Measurements from ENCODE around the gene C14orf93. TPM values are rescaled to one million over a fixed set of nuclear protein-coding genes. Genes with fewer than 3 reads are reported as not detected.

The C14orf93 gene
- total RNA-seq, 3 donors from 2014 or later, result 11.0 to 16.3 (median 11.8) TPM

DNA sequence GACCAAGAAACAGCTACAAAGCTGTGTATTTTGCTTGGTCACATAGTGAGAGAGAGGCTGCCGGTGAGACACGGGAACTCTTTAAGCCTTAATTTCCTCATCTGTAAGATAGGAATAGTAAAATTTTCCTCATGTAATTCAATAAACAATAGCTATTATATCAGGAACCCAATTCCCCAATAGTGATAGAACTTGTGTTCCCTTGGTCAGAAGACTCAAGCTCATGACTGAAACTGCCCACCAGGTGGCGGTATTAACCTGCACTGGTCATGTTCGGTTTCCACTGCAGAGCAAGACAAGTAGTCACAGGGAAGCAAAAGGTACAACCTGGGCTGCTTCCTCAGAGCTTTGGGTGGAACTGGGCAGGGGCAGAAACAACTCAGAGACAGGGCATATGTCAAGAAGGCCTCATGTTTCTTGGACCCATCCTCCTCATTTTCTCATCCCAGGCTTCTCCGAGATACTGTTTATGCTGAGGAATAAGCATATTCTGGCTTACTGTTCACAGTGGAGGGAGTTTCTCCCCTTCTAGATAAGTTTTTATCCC is 23.4 kb downstream of the C14orf93 start:
- Histone ChIP-seq H3K9me3 (no peaks in the 10 kb centered on the region), H3K4me3 (no peak overlapping the region), H3K36me3 (ENCODE audit: low read depth) (no peaks in the 10 kb centered on the region), H3K4me1 (ENCODE audit: low read depth) (peaks cover 6% of the 10 kb centered on the region)
- DNase-seq (peak; percentile 75 to 97 (median 87)), ATAC-seq (peak; percentile 74)
- intact Hi-C loops (cut with DNase I, micrococcal nuclease), result loop anchor here (1.0 to 5.0 kb wide), 2 partner anchors 71 to 72 kb away; partner anchors contain the start of gene CDH24 (in 1 of the 2)
- TF ChIP-seq, protein P1, sequence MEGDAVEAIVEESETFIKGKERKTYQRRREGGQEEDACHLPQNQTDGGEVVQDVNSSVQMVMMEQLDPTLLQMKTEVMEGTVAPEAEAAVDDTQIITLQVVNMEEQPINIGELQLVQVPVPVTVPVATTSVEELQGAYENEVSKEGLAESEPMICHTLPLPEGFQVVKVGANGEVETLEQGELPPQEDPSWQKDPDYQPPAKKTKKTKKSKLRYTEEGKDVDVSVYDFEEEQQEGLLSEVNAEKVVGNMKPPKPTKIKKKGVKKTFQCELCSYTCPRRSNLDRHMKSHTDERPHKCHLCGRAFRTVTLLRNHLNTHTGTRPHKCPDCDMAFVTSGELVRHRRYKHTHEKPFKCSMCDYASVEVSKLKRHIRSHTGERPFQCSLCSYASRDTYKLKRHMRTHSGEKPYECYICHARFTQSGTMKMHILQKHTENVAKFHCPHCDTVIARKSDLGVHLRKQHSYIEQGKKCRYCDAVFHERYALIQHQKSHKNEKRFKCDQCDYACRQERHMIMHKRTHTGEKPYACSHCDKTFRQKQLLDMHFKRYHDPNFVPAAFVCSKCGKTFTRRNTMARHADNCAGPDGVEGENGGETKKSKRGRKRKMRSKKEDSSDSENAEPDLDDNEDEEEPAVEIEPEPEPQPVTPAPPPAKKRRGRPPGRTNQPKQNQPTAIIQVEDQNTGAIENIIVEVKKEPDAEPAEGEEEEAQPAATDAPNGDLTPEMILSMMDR (IDR thresholded peaks at IDR 0.05), result peak; percentile 71

DNA sequence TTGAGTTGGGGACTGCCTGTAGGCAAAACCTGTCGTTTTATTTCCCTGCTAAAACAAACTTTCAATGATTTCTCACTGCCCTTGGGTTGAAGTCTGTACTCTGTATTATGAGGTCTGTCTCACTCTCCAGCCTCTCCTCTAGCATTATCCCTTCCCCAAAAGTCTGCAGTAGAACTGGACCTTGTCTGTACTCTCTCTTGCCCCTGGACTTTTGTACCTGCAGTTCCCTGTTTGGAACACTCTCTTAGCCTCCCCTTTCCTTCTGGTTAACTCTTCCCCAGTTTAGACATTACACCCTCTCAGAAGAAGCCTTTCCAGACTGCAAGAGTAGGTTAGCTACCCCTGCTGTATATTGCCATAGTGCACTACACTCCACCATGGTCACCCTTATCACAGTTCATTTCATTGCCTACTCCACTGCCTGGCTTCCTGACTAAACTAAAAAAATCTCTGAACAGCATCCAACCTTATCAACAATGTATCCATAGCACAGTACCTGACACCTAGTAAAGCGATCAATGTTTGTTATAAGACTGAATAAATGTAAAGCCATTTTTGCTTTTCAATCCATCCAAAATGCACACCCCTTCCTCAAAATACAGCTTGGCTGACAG is 23.9 kb downstream of the C14orf93 start:
- no peak for DNase-seq
- intact Hi-C loops (cut with DNase I, micrococcal nuclease), result loop anchor here (1.0 to 5.0 kb wide), 2 partner anchors 71 to 72 kb away; partner anchors contain the start of gene CDH24 (in 1 of the 2)
- Histone ChIP-seq H3K4me1 (ENCODE audit: low read depth) (peaks cover 12% of the 10 kb centered on the region), H3K36me3 (ENCODE audit: low read depth) (no peaks in the 10 kb centered on the region), H3K4me3 (no peak overlapping the region), H3K9me3 (no peaks in the 10 kb centered on the region)
- TF ChIP-seq, protein P1 (IDR thresholded peaks at IDR 0.05), result no peak
- no peak for ATAC-seq

DNA sequence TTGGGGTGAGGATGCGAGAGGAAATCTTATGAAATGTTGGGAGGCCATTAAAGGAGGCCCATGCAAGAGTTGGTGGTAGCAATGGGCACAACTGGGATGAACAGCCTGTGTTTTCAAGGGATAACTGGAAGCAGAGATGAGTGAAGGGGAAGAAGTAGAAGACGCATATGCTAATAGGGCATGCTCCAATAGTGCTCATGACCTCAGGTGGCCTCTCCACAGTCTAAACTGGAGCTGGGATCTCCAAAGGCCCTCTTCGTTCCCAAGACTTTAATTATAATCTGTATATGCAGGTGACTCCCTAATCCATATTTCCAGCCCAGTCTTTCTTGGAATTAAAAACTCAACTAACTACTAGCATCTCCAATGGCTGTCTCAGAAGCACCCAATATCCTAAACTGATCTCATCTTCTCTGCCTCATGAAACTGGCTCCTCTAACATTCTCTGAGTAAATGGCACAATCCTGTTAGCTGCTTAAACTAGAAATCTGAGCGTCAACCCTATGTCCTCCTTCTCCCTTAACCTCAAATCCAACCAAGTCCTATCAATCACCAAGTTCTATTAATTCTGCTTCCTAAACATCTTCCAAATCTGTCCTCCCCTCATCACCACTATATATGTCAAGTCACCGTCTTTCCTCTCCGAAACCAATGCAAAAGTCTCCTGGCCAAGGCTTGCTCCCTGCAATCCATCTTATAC is 24.8 kb downstream of the C14orf93 start:
- ATAC-seq (no peak), DNase-seq (no peak)
- H3K4me1 ChIP-seq (ENCODE audit: low read depth), result peaks cover 19% of the 10 kb centered on the region
- no peak overlapping the region for H3K4me3 ChIP-seq
- intact Hi-C loops (cut with DNase I, micrococcal nuclease), result loop anchor here in 1 of 2 donors (5.0 kb wide), 1 partner anchor 72 kb away; the partner anchor contains the start of gene CDH24
- TF ChIP-seq, protein P1 (IDR thresholded peaks at IDR 0.05), result no peak
- H3K36me3 ChIP-seq (ENCODE audit: low read depth), result no peaks in the 10 kb centered on the region
- no peaks in the 10 kb centered on the region for H3K9me3 ChIP-seq

GRCh38 chr14:22982477-22983245 is 27.3 kb downstream of the C14orf93 start, which contains the start of gene AJUBA:
Gene AJUBA (minus strand): TSS chr14:22982551. CDS start chr14:22982266, 285 bp downstream.
- intact Hi-C loops (cut with DNase I, micrococcal nuclease), result no loop called here
- peak; percentile 87 to 92 (median 91) for DNase-seq
- no peaks in the 10 kb centered on the region for H3K9me3 ChIP-seq
- H3K36me3 ChIP-seq (ENCODE audit: low read depth), result no peaks in the 10 kb centered on the region
- peaks cover 26% of the 10 kb centered on the region for H3K4me1 ChIP-seq (ENCODE audit: low read depth)
- peak within 1 kb of the TSS; percentile 26 for H3K4me3 ChIP-seq
- ATAC-seq, result peak; percentile 75
- TF ChIP-seq, protein P1 (IDR thresholded peaks at IDR 0.05), result no peak

DNA sequence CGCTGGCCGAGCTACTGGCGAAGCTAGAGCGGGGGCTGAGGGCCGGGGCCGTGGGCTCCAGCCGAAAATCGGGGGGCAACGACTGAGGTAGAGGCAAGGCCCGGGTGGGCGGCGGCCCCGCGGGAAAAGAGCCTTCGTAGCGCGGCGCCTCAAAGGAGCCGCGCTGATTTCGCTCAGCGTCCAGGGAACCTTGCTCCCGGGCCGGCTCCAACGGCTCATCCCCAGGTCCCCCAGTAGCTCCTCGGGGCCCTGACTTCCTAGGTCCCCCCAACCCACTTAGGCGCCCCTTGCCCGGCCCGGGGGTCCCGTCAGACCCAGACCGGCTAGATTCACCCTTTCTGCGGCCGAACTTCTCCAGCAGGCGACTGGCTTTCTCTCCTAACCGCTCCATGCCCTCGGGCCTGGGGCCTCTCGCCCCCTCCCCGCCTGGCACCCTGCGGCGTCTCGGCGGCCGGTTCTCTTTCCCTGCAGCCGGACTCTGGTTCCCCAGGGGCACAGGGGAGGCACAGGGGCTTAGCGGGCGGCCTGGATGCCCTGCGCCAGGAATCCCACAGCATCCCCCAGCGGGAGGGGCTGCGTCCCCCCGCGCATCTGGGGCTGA is 28.0 kb downstream of the C14orf93 start:
- ATAC-seq, result no peak
- H3K4me1 ChIP-seq (ENCODE audit: low read depth), result peaks cover 32% of the 10 kb centered on the region
- no peaks in the 10 kb centered on the region for H3K36me3 ChIP-seq (ENCODE audit: low read depth)
- no peak for DNase-seq
- intact Hi-C loops (cut with DNase I, micrococcal nuclease), result no loop called here
- peak overlapping the region; percentile 26 for H3K4me3 ChIP-seq
- no peaks in the 10 kb centered on the region for H3K9me3 ChIP-seq
- TF ChIP-seq, protein P1 (IDR thresholded peaks at IDR 0.05), result no peak

Measured in mucosa of descending colon (tissue), 3 donors.